H1 (cell line): ENCODE results near the gene LAS1L. TPM values are rescaled to one million over a fixed set of nuclear protein-coding genes. Genes with fewer than 3 reads are reported as not detected.

Experiments
- CTCF ChIA-PET: fragments of 300-600 bp; sonication (Branson Sonifier 250); formaldehyde crosslinking; loops from one replicate; lab custom pipeline; 2021; ENCODE audit not compliant: partially characterized antibody; lab: Charles Lee
- POLR2A ChIA-PET: fragments of 300-600 bp; sonication (Branson Sonifier 250); formaldehyde crosslinking; loops from one replicate; lab custom pipeline; 2021; ENCODE audit warnings: inconsistent platforms; ENCODE audit not compliant: partially characterized antibody; lab: Charles Lee
- DNase-seq, 2 experiments: peaks; one replicate each; pipeline versions ENCODE4 v3.0.0 to v3.0.0-alpha.2; 2010 to 2022; ENCODE audit warnings: low spot score in 2 of 2, low read depth in 1 of 2, mixed read lengths in 1 of 2
- FAIRE-seq: peaks from 2 replicates; lab custom pipeline; 2011; peaks lifted over from hg19 to GRCh38; lab: Jason Lieb, UNC
- H2AFZ ChIP-seq: 2 replicates; pipeline ENCODE4 v1.8.1; 2012; ENCODE audit warnings: low read length, inconsistent platforms
- H2AK5ac ChIP-seq: 2 replicates; pipeline ENCODE4 v1.6.1; 2013; ENCODE audit warnings: low read depth, low read length
- H2BK120ac ChIP-seq: replicated peaks from 2 replicates; pipeline ENCODE3; 2013; ENCODE audit warnings: low read depth, low read length, inconsistent platforms
- H2BK12ac ChIP-seq: 2 replicates; pipeline ENCODE4 v1.6.1; 2013; ENCODE audit warnings: low read depth, low read length
- H2BK15ac ChIP-seq: 2 replicates; pipeline ENCODE4 v1.6.1; 2013; ENCODE audit warnings: low read length
- H2BK20ac ChIP-seq: 2 replicates; pipeline ENCODE4 v1.6.1; 2013; ENCODE audit warnings: low read length
- H2BK5ac ChIP-seq: 2 replicates; pipeline ENCODE4 v1.6.1; 2013; ENCODE audit warnings: low read depth, low read length
- H3K14ac ChIP-seq: 2 replicates; pipeline ENCODE4 v1.6.1; 2013; ENCODE audit warnings: inconsistent platforms; ENCODE audit not compliant: insufficient read length
- H3K18ac ChIP-seq: 2 replicates; pipeline ENCODE4 v1.6.1; 2013; ENCODE audit warnings: low read length; ENCODE audit errors: extremely low read depth
- H3K23ac ChIP-seq: 2 replicates; pipeline ENCODE4 v1.6.1; 2013; ENCODE audit warnings: inconsistent platforms; ENCODE audit not compliant: insufficient read length
- H3K23me2 ChIP-seq: 2 replicates; pipeline ENCODE4 v1.6.1; 2013; ENCODE audit warnings: low read depth, low read length
- H3K27ac ChIP-seq: 2 replicates; pipeline ENCODE4 v1.6.1; 2011; ENCODE audit warnings: low read depth, low read length, inconsistent platforms
- H3K27me3 ChIP-seq, 4 experiments: replicated peaks in 1 of 4; 1 replicate in 1 of 4; 2 replicates in 3 of 4; pipeline versions ENCODE4 v1.6.1 to v1.8.1; 2011 to 2013; ENCODE audit warnings: low read length in 3 of 4, mild to moderate bottlenecking in 3 of 4, inconsistent platforms in 2 of 4, mixed read lengths in 2 of 4, moderate library complexity in 1 of 4; ENCODE audit not compliant: control insufficient read depth in 3 of 4, insufficient read depth in 3 of 4; ENCODE audit errors: extremely low read depth in 1 of 4
- H3K36me3 ChIP-seq, 4 experiments: 2 replicates each; pipeline versions ENCODE4 v1.6.1 to v1.8.1; 2011 to 2013; ENCODE audit warnings: mild to moderate bottlenecking in 4 of 4, low read length in 3 of 4, moderate library complexity in 2 of 4, control low read depth in 1 of 4, inconsistent platforms in 1 of 4; ENCODE audit not compliant: insufficient read depth in 4 of 4, control insufficient read depth in 2 of 4
- H3K4ac ChIP-seq: replicated peaks from 2 replicates; pipeline ENCODE3; 2013; ENCODE audit warnings: low read length, low read depth, mixed read lengths, inconsistent platforms; ENCODE audit not compliant: insufficient read length
- H3K4me1 ChIP-seq, 4 experiments: replicated peaks in 1 of 4; 1 replicate in 1 of 4; 2 replicates in 3 of 4; pipeline versions ENCODE4 v1.6.1 to v1.8.1; 2011 to 2013; ENCODE audit warnings: low read length in 3 of 4, inconsistent platforms in 2 of 4, mixed read lengths in 1 of 4; ENCODE audit not compliant: insufficient read depth in 4 of 4, control insufficient read depth in 3 of 4
- H3K4me2 ChIP-seq, 2 experiments: 2 replicates each; pipeline versions ENCODE4 v1.6.1 to v1.8.1; 2011 to 2013; ENCODE audit warnings: low read depth in 2 of 2, low read length in 2 of 2, control low read depth in 1 of 2, inconsistent platforms in 1 of 2, mild to moderate bottlenecking in 1 of 2; ENCODE audit not compliant: insufficient read depth in 1 of 2
- H3K4me3 ChIP-seq, 4 experiments: fragments of 200-600, 300-600 bp in 1 of 4; sonication (generic), shearing (Covaris generic), sonication (Bioruptor Twin) in 1 of 4; 2 replicates each; pipeline versions ENCODE4 v1.5.1 to v1.8.1; 2011 to 2016; ENCODE audit warnings: low read length in 4 of 4, low read depth in 3 of 4, control low read depth in 2 of 4, inconsistent platforms in 2 of 4, mild to moderate bottlenecking in 2 of 4, mixed read lengths in 1 of 4, moderate library complexity in 1 of 4; ENCODE audit not compliant: insufficient read depth in 2 of 4; ENCODE audit errors: extremely low read depth in 1 of 4
- H3K56ac ChIP-seq: replicated peaks from 2 replicates; pipeline ENCODE3; 2013; ENCODE audit warnings: low read depth, mild to moderate bottlenecking, mixed read lengths, low read length, inconsistent platforms; ENCODE audit not compliant: insufficient read length
- H3K79me1 ChIP-seq: 2 replicates; pipeline ENCODE4 v1.6.1; 2013; ENCODE audit warnings: low read depth, low read length, control low read depth
- H3K79me2 ChIP-seq, 2 experiments: 2 replicates each; pipeline versions ENCODE4 v1.6.1 to v1.8.1; 2012 to 2013; ENCODE audit warnings: low read length in 2 of 2, mild to moderate bottlenecking in 2 of 2, inconsistent platforms in 1 of 2; ENCODE audit not compliant: insufficient read depth in 2 of 2, control insufficient read depth in 1 of 2
- H3K9ac ChIP-seq, 4 experiments: replicated peaks in 1 of 4; 1 replicate in 1 of 4; 2 replicates in 3 of 4; pipeline versions ENCODE4 v1.6.1 to v1.8.1; 2011 to 2013; ENCODE audit warnings: low read depth in 3 of 4, low read length in 3 of 4, control low read depth in 2 of 4, mild to moderate bottlenecking in 2 of 4, moderate library complexity in 2 of 4, inconsistent platforms in 1 of 4; ENCODE audit errors: extremely low read depth in 1 of 4
- H3K9me3 ChIP-seq, 2 experiments: 2 replicates each; pipeline versions ENCODE4 v1.6.1 to v1.8.1; 2012 to 2013; ENCODE audit warnings: mild to moderate bottlenecking in 2 of 2, moderate library complexity in 2 of 2, control low read depth in 1 of 2, inconsistent platforms in 1 of 2, low read depth in 1 of 2, low read length in 1 of 2, mixed read lengths in 1 of 2; ENCODE audit not compliant: insufficient read depth in 2 of 2
- H4K20me1 ChIP-seq, 2 experiments: replicated peaks in 1 of 2; 2 replicates each; pipeline versions ENCODE3 to v1.8.1; 2011 to 2013; ENCODE audit warnings: inconsistent platforms in 2 of 2, low read length in 2 of 2, mild to moderate bottlenecking in 1 of 2; ENCODE audit not compliant: insufficient read depth in 2 of 2, control insufficient read depth in 1 of 2
- H4K5ac ChIP-seq: 2 replicates; pipeline ENCODE4 v1.6.1; 2013; ENCODE audit warnings: low read length, low read depth, mixed read lengths, inconsistent platforms; ENCODE audit not compliant: insufficient read length
- H4K8ac ChIP-seq: 2 replicates; pipeline ENCODE4 v1.8.0; 2013; ENCODE audit warnings: mild to moderate bottlenecking, moderate library complexity, low read length, inconsistent platforms; ENCODE audit not compliant: insufficient read depth; ENCODE audit errors: extremely low read depth
- H4K91ac ChIP-seq: replicated peaks from 2 replicates; pipeline ENCODE3; 2013; ENCODE audit warnings: low read length, mixed read lengths, inconsistent platforms; ENCODE audit not compliant: insufficient read length
- CHD2 ChIP-seq: IDR thresholded peaks from 2 replicates; pipeline ENCODE4 v1.6.1; 2012; ENCODE audit warnings: low read length, improper control_type of control experiment
- EP300 ChIP-seq, 2 experiments: IDR thresholded peaks; 1 replicate in 1 of 2; 2 replicates in 1 of 2; pipeline ENCODE4 v1.6.1; 2011 to 2012; ENCODE audit warnings: low read depth in 2 of 2, low read length in 2 of 2, mild to moderate bottlenecking in 2 of 2, borderline replicate concordance in 1 of 2, inconsistent platforms in 1 of 2, moderate library complexity in 1 of 2
- YY1 ChIP-seq: IDR thresholded peaks from 2 replicates; pipeline ENCODE4 v1.6.1; 2011; ENCODE audit warnings: low read depth, mild to moderate bottlenecking, low read length
- WGBS, 2 experiments: shearing (Covaris generic) in 1 of 2; methylation state at CpG; one replicate each; pipeline versions ENCODE4 v1.1.6 to v1.1.7; 2013 to 2015; ENCODE audit warnings: low lambda C conversion rate in 2 of 2, mixed read lengths in 2 of 2, inconsistent platforms in 1 of 2, low coverage in 1 of 2, missing lambda C conversion rate in 1 of 2; ENCODE audit not compliant: insufficient replicate concordance in 2 of 2, insufficient coverage in 1 of 2, insufficient read length in 1 of 2; ENCODE audit errors: extremely low coverage in 1 of 2, missing lambda C conversion rate in 1 of 2; 5-methylcytosine and 5-hydroxymethylcytosine counted together
- polyA plus RNA-seq, 7 experiments: library from polyadenylated mRNA; depleted of rRNA in 3 of 7; stranded (reverse) in 5 of 7; unstranded in 2 of 7; fragments of >200 nt in 5 of 7; fragments of 200-250 nt in 2 of 7; gene quantifications; 1 replicate in 5 of 7; 2 replicates in 1 of 7; 4 replicates in 1 of 7; pipeline versions ENCODE4 v1.2.1 to v1.2.3, GENCODE V29; 2011 to 2013; ENCODE audit warnings: missing spikeins in 2 of 7, mixed read lengths in 2 of 7
- total RNA-seq: library from RNA; stranded (reverse); fragmentation: NEBNext Ultra II Directional; extraction: Animal tissue kit (Norgen Biotek cat#: 25700); gene quantifications from 2 replicates; pipeline ENCODE4 v1.2.1, GENCODE V29; 2021

LAS1L gene
- total and polyA plus RNA-seq, 2 of the 8 experiments (the other 6 are each of a cell fraction or from before 2014, with no cell fraction given): 39.5 to 65.0 TPM

GRCh38 chrX:65582450-65583082, 48.0 kb upstream of the LAS1L start:
- Histone ChIP-seq H3K4me1 (peaks cover 0 to 4% (median 3%) of the 10 kb centered on the region in 4 experiments; a peak in 2 of 7 replicates), H2AFZ (no peak overlapping the region)

More at GRCh38 chrX:65582450-65583082, 48.0 kb upstream of the LAS1L start:
- no peak overlapping the region for H3K14ac ChIP-seq
- no peak overlapping the region for H3K9ac ChIP-seq
- H2BK15ac ChIP-seq: no peak overlapping the region
- H2BK12ac ChIP-seq: no peak overlapping the region
- H4K5ac ChIP-seq: no peak overlapping the region
- no peak overlapping the region for H3K27ac ChIP-seq
- no peak overlapping the region for H4K8ac ChIP-seq
- POLR2A ChIA-PET: no interaction called here
- 84% methylated on average over 4 of the region's 4 CpGs; no CpG with 5 or more reads in 1 of the 2 experiments for WGBS, 2 experiments
- no peaks in the 10 kb centered on the region for H3K9me3 ChIP-seq
- CTCF ChIA-PET: interaction anchor here (0.7 to 1.6 kb wide), 6 partner anchors 18 to 1148 kb away, joined by 3 to 5 read pairs (median 3); no protein-coding TSS in a partner anchor
- no peak overlapping the region for H3K4me3 ChIP-seq
- H3K36me3 ChIP-seq: no peaks in the 10 kb centered on the region
- no peak for TF ChIP-seq CHD2
- TF ChIP-seq EP300 (IDR thresholded peaks at IDR 0.05; ENCODE audit: borderline replicate concordance in 1 of 2, low read depth in 2 of 2, low read length in 2 of 2): no peak
- TF ChIP-seq YY1: no peak
- no peaks in the 10 kb centered on the region for H3K23me2 ChIP-seq
- no peaks in the 10 kb centered on the region for H4K20me1 ChIP-seq
- no peak overlapping the region for H2BK120ac ChIP-seq
- no peak overlapping the region for H2AK5ac ChIP-seq
- H3K79me2 ChIP-seq: no peaks in the 10 kb centered on the region
- H3K4me2 ChIP-seq: no peak overlapping the region
- no peak for DNase-seq
- H3K27me3 ChIP-seq: no peaks in the 10 kb centered on the region
- FAIRE-seq: no peak
- no peaks in the 10 kb centered on the region for H3K79me1 ChIP-seq
- H2BK20ac ChIP-seq: no peak overlapping the region
- H3K4ac ChIP-seq: no peak overlapping the region
- H2BK5ac ChIP-seq: no peak overlapping the region
- no peak overlapping the region for H4K91ac ChIP-seq
- H3K56ac ChIP-seq: no peak overlapping the region
- H3K18ac ChIP-seq: no peak overlapping the region
- no peak overlapping the region for H3K23ac ChIP-seq
